ENCODE data around the gene F10. TPM values are rescaled to one million over a fixed set of nuclear protein-coding genes. Genes with fewer than 3 reads are reported as not detected.

F10 gene
- total and polyA plus RNA-seq, 2 experiments from 2014 or later, result 0.76 to 1.6 TPM

GRCh38 chr13:113160983-113161382, 38.4 kb downstream of the F10 start:
- Histone ChIP-seq H3K27me3 (ENCODE audit: insufficient read depth) (no peaks in the 10 kb centered on the region), H3F3A (replicated peaks; ENCODE audit: low read depth) (no peaks in the 10 kb centered on the region), H2AFZ (peak overlapping the region; percentile 72; the same call in 1 of the 2 replicates), H3K27ac (ENCODE audit: low read depth) (no peak overlapping the region), H3K4me3 (no peak overlapping the region), H3K4me2 (no peak overlapping the region), H3K4me1 (ENCODE audit: insufficient read depth) (peaks cover 12% of the 10 kb centered on the region; the same call in 1 of the 2 replicates), H3K79me2 (replicated peaks; ENCODE audit: insufficient read depth) (no peaks in the 10 kb centered on the region), H3K36me3 (ENCODE audit: insufficient read depth) (no peaks in the 10 kb centered on the region), H3K9me2 (ENCODE audit: insufficient read depth) (no peaks in the 10 kb centered on the region), H4K20me1 (replicated peaks; ENCODE audit: insufficient read depth) (no peaks in the 10 kb centered on the region)
- Mint-ChIP-seq H3K36me3 (ENCODE audit: low read depth) (no peaks in the 10 kb centered on the region), H3K27ac (no peak overlapping the region), H3K4me3 (no peak overlapping the region; the same call in 2 of the 3 replicates), H3K9me3 (no peaks in the 10 kb centered on the region), H3K27me3 (ENCODE audit: insufficient read depth, low read depth, poor library complexity) (peaks cover 10% of the 10 kb centered on the region), H3K4me1 (peaks cover 35% of the 10 kb centered on the region)
- no peak for DNase-seq (ENCODE audit: low spot score)
- ATAC-seq, result no peak
- TF ChIP-seq STAT1 (IDR thresholded peaks at IDR 0.05; ENCODE audit: unreplicated experiment), result no peak
- TF ChIP-seq CTCF (conservative IDR thresholded peaks at IDR 0.05; ENCODE audit: low read depth in 2 of 2), result no peak
- TF ChIP-seq EZH2phosphoT487 (IDR thresholded peaks at IDR 0.05; ENCODE audit: unreplicated experiment), result no peak
- TF ChIP-seq POLR2AphosphoS5 (IDR thresholded peaks at IDR 0.05; ENCODE audit: low read depth), result no peak
- TF ChIP-seq JUNB (IDR thresholded peaks at IDR 0.05; ENCODE audit: unreplicated experiment), result no peak
- no peak for TF ChIP-seq ZNF462 (CRISPR knock-in tag; IDR thresholded peaks at IDR 0.05)
- no peak for TF ChIP-seq ETS1 (IDR thresholded peaks at IDR 0.05)
- no peak for TF ChIP-seq ZNF114 (CRISPR knock-in tag; IDR thresholded peaks at IDR 0.05)
- no peak for TF ChIP-seq EZH2 (IDR thresholded peaks at IDR 0.05; ENCODE audit: low read depth, unreplicated experiment)
- TF ChIP-seq NANOG (IDR thresholded peaks at IDR 0.05; ENCODE audit: borderline replicate concordance), result no peak
- no peak for TF ChIP-seq ZNF331 (CRISPR knock-in tag; IDR thresholded peaks at IDR 0.05; ENCODE audit: low read depth)
- TF ChIP-seq REST (IDR thresholded peaks at IDR 0.05; ENCODE audit: unreplicated experiment), result no peak

All from GM23338 (cell line).